ENCODE measurements around the gene CXCR5.
A peak's percentile ranks its signal among the peaks of the same experiment; 100 is the strongest.

CXCR5 gene

GRCh38 chr11:118927554-118928100, 43.9 kb downstream of the CXCR5 start:
- DNase-seq (ENCODE audit: low read depth) = no peak

GRCh38 chr11:118928101-118928869, 44.6 kb downstream of the CXCR5 start:
- peak; percentile 85 for DNase-seq (ENCODE audit: low read depth)

DNA sequence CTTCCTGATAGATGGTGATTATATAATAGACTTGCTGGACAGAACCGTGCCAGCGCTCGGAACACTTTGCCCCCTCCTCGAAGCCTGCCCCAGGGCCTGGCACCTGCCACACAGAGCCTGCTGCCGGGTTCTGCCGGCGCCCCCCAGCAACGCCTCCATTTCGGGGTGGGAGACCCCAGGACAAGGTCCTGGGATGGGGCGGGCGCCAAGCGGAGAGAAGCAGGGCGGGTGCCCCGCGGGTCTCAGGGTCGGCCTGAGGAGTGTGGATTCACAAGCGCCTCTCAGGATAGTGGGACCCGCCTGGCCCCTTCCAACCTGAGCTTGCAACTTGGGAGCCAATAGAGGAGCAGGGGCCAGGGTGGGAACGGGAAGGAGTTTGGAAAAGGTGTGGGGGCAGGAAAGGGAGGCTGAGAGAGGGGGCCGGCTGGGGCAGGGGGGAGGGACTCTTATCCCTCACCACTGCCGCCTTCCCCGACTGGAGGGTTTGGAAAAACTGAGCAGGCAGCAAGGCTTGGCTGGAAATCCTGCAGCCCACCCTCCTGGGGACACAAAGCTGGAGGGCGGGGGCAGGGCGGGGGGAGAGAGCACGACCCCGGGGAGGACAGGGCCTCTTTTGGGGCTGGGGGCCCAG, 45.3 kb downstream of the CXCR5 start:
- DNase-seq (ENCODE audit: low read depth) = no peak

DNA sequence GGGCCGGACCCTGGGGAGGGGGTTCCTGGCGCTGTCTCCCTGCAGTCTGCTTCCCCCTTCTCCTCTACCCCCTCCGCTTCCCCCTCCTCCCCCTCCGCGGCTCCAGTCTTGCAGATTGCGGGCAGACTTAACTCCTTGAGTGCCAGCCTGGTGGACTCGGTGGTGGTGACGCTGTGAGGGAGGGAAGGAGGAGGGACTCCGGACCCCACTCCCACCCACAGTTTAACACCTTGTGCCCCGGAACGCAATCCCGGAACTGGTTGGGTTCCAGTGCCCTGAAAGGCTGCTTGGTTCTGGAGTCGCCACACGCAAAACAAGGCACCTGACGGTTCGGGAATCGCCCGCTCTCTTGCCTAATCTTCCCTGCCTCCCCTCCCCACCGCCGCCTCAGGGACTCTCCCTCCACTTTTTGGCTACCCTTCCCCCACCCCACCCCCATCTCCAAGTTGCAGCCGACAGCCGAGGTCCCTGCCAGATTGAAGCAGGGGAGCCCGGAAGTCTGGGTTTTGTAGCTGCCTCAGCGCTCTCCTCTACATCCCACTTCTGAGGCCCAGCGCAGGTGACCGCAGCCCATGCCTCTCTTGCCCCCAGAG, 45.9 kb downstream of the CXCR5 start:
- DNase-seq (ENCODE audit: low read depth) = peak; percentile 61

DNA sequence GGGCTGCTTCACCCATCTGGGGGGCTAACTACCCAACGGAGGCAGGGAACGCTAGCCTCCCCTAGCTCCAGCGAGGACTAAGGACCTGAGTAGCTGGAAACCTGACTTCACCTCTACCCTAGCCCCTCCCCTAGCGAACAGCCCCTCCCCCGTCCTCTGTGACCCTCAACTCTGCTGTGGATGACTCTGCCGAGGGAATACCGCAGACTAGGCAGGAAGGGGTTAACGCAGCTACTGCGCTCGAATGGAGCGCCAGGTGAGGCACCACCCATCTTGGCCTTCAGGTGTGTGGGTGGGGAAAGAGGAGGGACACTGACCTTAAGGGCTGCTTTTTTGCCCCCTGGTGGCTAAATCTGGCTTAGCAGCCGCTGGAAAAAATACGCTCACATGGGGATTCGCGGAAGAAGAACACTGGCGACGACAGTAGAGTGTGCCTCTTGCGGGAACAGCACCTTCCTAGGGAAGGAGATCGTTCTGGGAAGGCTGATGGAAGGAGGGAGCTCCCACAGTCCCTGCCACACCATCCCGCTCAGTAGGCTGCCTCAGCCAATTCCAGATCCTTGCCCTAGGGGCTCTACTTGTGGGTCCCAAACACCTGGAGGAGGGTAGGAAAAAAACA, 46.5 kb downstream of the CXCR5 start:
- peak; percentile 80 for DNase-seq (ENCODE audit: low read depth)

- DNase-seq (ENCODE audit: low read depth) = no peak
Observed at GRCh38 chr11:118931571-118931970, 47.9 kb downstream of the CXCR5 start.

- DNase-seq (ENCODE audit: low read depth) = no peak
Observed at GRCh38 chr11:118933486-118933885, 49.8 kb downstream of the CXCR5 start.

DNA sequence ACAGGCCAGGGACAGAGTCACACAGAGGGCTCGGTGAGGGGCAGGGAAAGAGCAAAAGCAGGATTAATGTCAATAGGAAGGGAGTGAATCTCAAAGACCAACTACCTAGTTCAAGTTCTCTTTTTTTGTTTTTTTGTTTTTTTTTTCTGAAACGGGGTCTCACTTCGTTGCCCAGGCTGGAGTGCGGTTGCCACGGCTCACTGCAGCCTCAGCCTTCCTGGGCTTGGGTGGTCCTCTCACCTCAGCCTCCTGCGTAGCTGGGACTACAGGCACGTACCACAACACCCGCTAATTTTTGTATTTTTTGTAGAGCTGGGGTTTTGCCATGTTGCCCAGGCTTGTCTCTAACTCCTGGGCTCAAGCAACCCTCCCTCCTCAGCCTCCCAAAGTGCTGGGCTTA, 51.7 kb downstream of the CXCR5 start:
- DNase-seq (ENCODE audit: low read depth) = no peak

DNA sequence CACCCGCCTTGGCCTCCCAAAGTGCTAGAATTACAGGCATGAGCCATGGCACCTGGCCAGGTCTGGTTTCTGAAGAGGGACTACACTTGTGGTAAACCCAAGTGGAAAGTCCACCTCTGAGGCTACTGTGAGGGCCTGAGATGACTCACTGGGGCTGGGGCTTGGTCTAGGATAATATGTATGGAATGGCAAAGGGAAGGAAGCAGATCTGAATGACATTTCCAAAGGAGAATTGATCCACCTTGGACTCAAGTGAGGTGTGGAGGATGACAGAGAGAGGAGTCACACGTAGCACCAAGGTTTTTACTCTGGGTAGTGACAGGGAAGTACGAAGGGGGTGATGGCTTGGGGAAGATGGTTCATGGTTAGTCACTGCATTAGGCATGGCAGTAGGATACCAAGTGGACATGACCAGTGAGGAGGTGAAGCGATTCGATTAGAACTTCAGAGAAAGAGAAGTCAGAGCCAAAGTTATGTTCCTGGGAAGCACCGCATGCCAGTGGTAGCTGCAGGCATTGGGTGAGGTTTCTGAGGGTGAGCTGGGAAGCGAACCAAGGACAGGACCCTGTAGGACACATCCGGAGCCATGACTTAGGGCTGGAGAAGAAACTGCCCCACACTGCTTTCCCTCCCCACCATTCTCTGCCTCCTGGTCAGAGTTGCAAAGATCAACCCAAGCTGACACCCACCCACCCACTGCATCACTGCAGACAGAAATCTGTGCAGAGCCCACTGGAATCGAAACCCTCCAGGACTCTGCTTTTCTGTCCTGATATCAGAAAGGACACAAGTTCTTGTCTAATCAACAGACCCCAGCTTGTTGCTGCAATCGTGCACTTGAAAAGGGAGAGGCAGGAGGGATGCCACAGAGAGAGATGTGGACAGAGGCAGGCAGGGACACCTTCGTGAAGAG, 55.1 kb downstream of the CXCR5 start:
- DNase-seq (ENCODE audit: low read depth) = no peak

GRCh38 chr11:118939404-118939915, 55.8 kb downstream of the CXCR5 start:
- DNase-seq (ENCODE audit: low read depth) = no peak

- no peak for DNase-seq (ENCODE audit: low read depth)
Observed at GRCh38 chr11:118939953-118940598, 56.4 kb downstream of the CXCR5 start.

- no peak for DNase-seq (ENCODE audit: low read depth)
Observed at GRCh38 chr11:118947091-118947490, 63.4 kb downstream of the CXCR5 start.
